HCT116 (cell line): Measurements from ENCODE around the gene THSD7B. TPM values are rescaled to one million over a fixed set of nuclear protein-coding genes. Genes with fewer than 3 reads are reported as not detected.

Experiments used
- ATAC-seq: fragments of 200-7000 bp; cut with Tn5 transposase; 2 replicates; pipeline ENCODE4 v1.9.1; 2020; ENCODE audit warnings: mild to moderate bottlenecking, moderate library complexity
- BruUV-seq: library from RNA; stranded (reverse); fragments of 400-500 nt; replicated peaks from 2 replicates; lab custom pipeline; 2021; lab: Mats Ljungman, UMichigan
- CTCF ChIA-PET: fragments of 300-600 bp; sonication (Branson Sonifier 250); formaldehyde crosslinking; loops from one replicate; lab custom pipeline; 2021; ENCODE audit warnings: antibody characterized with exemption; lab: Charles Lee
- POLR2A ChIA-PET: fragments of 300-600, 350-600 bp; sonication (Branson Sonifier 250); formaldehyde crosslinking; loops from one replicate; lab custom pipeline; 2021; ENCODE audit warnings: antibody characterized with exemption; lab: Charles Lee
- RAD21 ChIA-PET, 2 experiments: fragments of 300-600 bp; sonication (Branson Sonifier 250); formaldehyde crosslinking; loops; one replicate each; lab custom pipeline; 2023; ENCODE audit warnings: low total read pairs in 2 of 2; ENCODE audit not compliant: uncharacterized antibody in 2 of 2, unreplicated experiment in 2 of 2, low non-redundant PET in 1 of 2; lab: Charles Lee
- DNase-seq: peaks from one replicate; pipeline ENCODE4 v3.0.0-alpha.2; 2010; ENCODE audit warnings: low read depth, low spot score
- H2AFZ ChIP-seq: fragments of 200-600 bp; shearing (Covaris generic), sonication (generic); 2 replicates; pipeline ENCODE4 v1.6.1; 2017; ENCODE audit warnings: low read depth, mixed run types, mixed read lengths, antibody characterized with exemption, low read length; ENCODE audit not compliant: poor library complexity, severe bottlenecking
- H3K27ac ChIP-seq: 2 replicates; pipeline ENCODE4 v1.5.1; 2012; ENCODE audit warnings: low read depth, low read length
- H3K27me3 ChIP-seq: fragments of 200-600 bp; sonication (generic); 2 replicates; pipeline ENCODE4 v1.6.1; 2016; ENCODE audit warnings: mixed run types, low read length, mixed read lengths; ENCODE audit not compliant: insufficient read depth
- H3K36me3 ChIP-seq, 2 experiments: fragments of 200-500 bp in 1 of 2; fragments of 200-600 bp in 1 of 2; sonication (Bioruptor generic) in 1 of 2; sonication (generic) in 1 of 2; 2 replicates each; pipeline versions ENCODE4 v1.5.1 to v1.6.1; 2014 to 2016; ENCODE audit warnings: low read length in 2 of 2, inconsistent platforms in 1 of 2, mixed read lengths in 1 of 2, mixed run types in 1 of 2; ENCODE audit not compliant: insufficient read depth in 2 of 2, control insufficient read depth in 1 of 2
- H3K4me1 ChIP-seq, 2 experiments: fragments of 200-600 bp in 1 of 2; sonication (generic) in 1 of 2; 2 replicates each; pipeline versions ENCODE4 v1.5.1 to v1.6.1; 2012 to 2017; ENCODE audit warnings: low read length in 2 of 2, inconsistent platforms in 1 of 2, mild to moderate bottlenecking in 1 of 2, mixed read lengths in 1 of 2, mixed run types in 1 of 2, moderate library complexity in 1 of 2; ENCODE audit not compliant: insufficient read depth in 2 of 2, control insufficient read depth in 1 of 2
- H3K4me2 ChIP-seq: fragments of 200-600 bp; sonication (generic); 2 replicates; pipeline ENCODE4 v1.6.1; 2017; ENCODE audit warnings: mixed run types, low read length, mixed read lengths
- H3K4me3 ChIP-seq, 2 experiments: fragments of 200-600 bp in 1 of 2; sonication (generic) in 1 of 2; replicated peaks in 1 of 2; 2 replicates each; pipeline ENCODE4 v1.5.1; 2011 to 2016; ENCODE audit warnings: low read length in 2 of 2, control low read depth in 1 of 2, low read depth in 1 of 2, mild to moderate bottlenecking in 1 of 2, mixed read lengths in 1 of 2, mixed run types in 1 of 2
- H3K79me2 ChIP-seq: fragments of 200-600 bp; sonication (generic); 2 replicates; pipeline ENCODE4 v1.6.1; 2017; ENCODE audit warnings: mild to moderate bottlenecking, mixed run types, low read length, moderate library complexity, mixed read lengths; ENCODE audit not compliant: insufficient read depth
- H3K9ac ChIP-seq: fragments of 200-600 bp; sonication (generic); 2 replicates; pipeline ENCODE4 v1.6.1; 2016; ENCODE audit warnings: low read length, mixed read lengths
- H3K9me2 ChIP-seq: fragments of 200-600 bp; sonication (generic), shearing (Covaris generic); 2 replicates; pipeline ENCODE4 v1.6.1; 2017; ENCODE audit warnings: mixed run types, mild to moderate bottlenecking, moderate library complexity; ENCODE audit not compliant: insufficient read depth
- H3K9me3 ChIP-seq, 2 experiments: fragments of 200-500 bp in 1 of 2; fragments of 200-600 bp in 1 of 2; sonication (Bioruptor generic) in 1 of 2; sonication (generic) in 1 of 2; 2 replicates each; pipeline ENCODE4 v1.6.1; 2014 to 2017; ENCODE audit warnings: low read length in 2 of 2, mixed read lengths in 2 of 2, inconsistent platforms in 1 of 2, low read depth in 1 of 2, mild to moderate bottlenecking in 1 of 2, mixed run types in 1 of 2, moderate library complexity in 1 of 2; ENCODE audit not compliant: control insufficient read depth in 1 of 2, insufficient read depth in 1 of 2
- H4K20me1 ChIP-seq: fragments of 200-600 bp; sonication (generic), shearing (Covaris generic); 2 replicates; pipeline ENCODE4 v1.6.1; 2017; ENCODE audit warnings: mixed run types, mild to moderate bottlenecking, moderate library complexity; ENCODE audit not compliant: insufficient read depth
- CBX3 ChIP-seq: IDR thresholded peaks from 2 replicates; pipeline ENCODE4 v1.6.1; 2012; ENCODE audit warnings: low read depth
- FOSL1 ChIP-seq: IDR thresholded peaks from 2 replicates; pipeline ENCODE4 v1.6.1; 2012; ENCODE audit warnings: low read depth
- POLR2A ChIP-seq: IDR thresholded peaks from 2 replicates; pipeline ENCODE4 v1.7.0; 2011; ENCODE audit warnings: borderline replicate concordance; ENCODE audit not compliant: insufficient read depth, insufficient read length; ENCODE audit errors: extremely low read depth
- POLR2AphosphoS5 ChIP-seq: IDR thresholded peaks from 2 replicates; pipeline ENCODE4 v1.6.1; 2011; ENCODE audit warnings: mild to moderate bottlenecking, low read depth, low read length, moderate library complexity
- RAD21 ChIP-seq: IDR thresholded peaks from 2 replicates; pipeline ENCODE4 v1.6.1; 2012; ENCODE audit warnings: low read depth, mild to moderate bottlenecking
- SIN3A ChIP-seq: IDR thresholded peaks from 2 replicates; pipeline ENCODE4 v1.6.1; 2012; ENCODE audit warnings: low read depth
- SP1 ChIP-seq: IDR thresholded peaks from 2 replicates; pipeline ENCODE4 v1.6.1; 2012; ENCODE audit warnings: low read depth
- SRF ChIP-seq: IDR thresholded peaks from 2 replicates; pipeline ENCODE4 v1.6.1; 2012; ENCODE audit warnings: low read depth
- TCF7L2 ChIP-seq: IDR thresholded peaks from 2 replicates; pipeline ENCODE4 v1.7.0; 2011; ENCODE audit warnings: borderline replicate concordance, inconsistent platforms; ENCODE audit not compliant: insufficient read depth, insufficient read length; ENCODE audit errors: extremely low read depth
- YY1 ChIP-seq: IDR thresholded peaks from 2 replicates; pipeline ENCODE4 v1.6.1; 2011; ENCODE audit warnings: low read length, low read depth, moderate library complexity, mild to moderate bottlenecking; ENCODE audit not compliant: insufficient replicate concordance; ENCODE audit errors: extremely low read depth
- ZBTB33 ChIP-seq: IDR thresholded peaks from 2 replicates; pipeline ENCODE4 v1.6.1; 2011; ENCODE audit warnings: mild to moderate bottlenecking, low read length, moderate library complexity; ENCODE audit not compliant: insufficient replicate concordance; ENCODE audit errors: extremely low read depth
- intact Hi-C: fragments of 100-400 bp; cut with micrococcal nuclease; formaldehyde crosslinking; loops from 2 replicates; pipeline ENCODE4 v1.10.0; 2022
- total RNA-seq: library from RNA; stranded (reverse); gene quantifications from one replicate; pipeline ENCODE4 v1.2.1, GENCODE V29; 2021; ENCODE audit not compliant: unreplicated experiment
- TF ChIP-seq, protein P1 (sequence below): IDR thresholded peaks from 2 replicates; pipeline ENCODE4 v1.6.1; 2012; ENCODE audit warnings: low read depth
- TF ChIP-seq, protein P2 (sequence below): IDR thresholded peaks from 2 replicates; pipeline ENCODE4 v1.6.1; 2012
- TF ChIP-seq, protein P3 (sequence below): IDR thresholded peaks from 2 replicates; pipeline ENCODE4 v1.6.1; 2012

The THSD7B gene
- total RNA-seq, 1 experiment from 2014 or later: not detected

DNA sequence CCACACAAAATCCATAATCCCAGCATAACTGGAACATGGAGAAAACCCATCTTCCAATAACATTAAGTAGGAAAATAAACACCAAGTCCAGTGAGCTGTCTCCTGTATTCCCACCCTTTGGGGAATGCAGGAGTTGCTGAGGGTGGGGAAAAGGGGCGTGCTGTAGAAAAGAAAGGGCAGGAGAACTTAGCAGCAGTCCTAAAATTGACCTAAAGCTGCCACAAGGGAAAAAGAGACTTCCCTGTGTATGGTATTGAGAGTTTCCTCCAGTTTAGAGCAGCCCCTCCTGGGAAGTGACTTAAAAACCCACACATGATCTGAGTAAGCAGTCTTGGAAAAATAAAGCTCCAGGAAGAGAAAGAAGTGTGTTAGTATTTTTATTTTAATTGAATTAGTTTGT lies 428.8 kb downstream of the THSD7B start (continued):
- TF ChIP-seq SP1: no peak
- TF ChIP-seq POLR2AphosphoS5: no peak
- TF ChIP-seq, all 23 proteins: peak for 0

GRCh38 chr2:137199751-137200150 lies 434.4 kb downstream of the THSD7B start:
- CTCF ChIA-PET: no interaction called here
- ATAC-seq: no peak

GRCh38 chr2:137202318-137202717 lies 437.0 kb downstream of the THSD7B start:
- no peaks in the 10 kb centered on the region for H3K27me3 ChIP-seq
- BruUV-seq: no TSS peak
- H3K27ac ChIP-seq: no peak overlapping the region
- H3K4me1 ChIP-seq: no peaks in the 10 kb centered on the region
- H3K4me3 ChIP-seq: no peak overlapping the region
- no peak for DNase-seq
- intact Hi-C loops: no loop called here
- no peak overlapping the region for H3K4me2 ChIP-seq
- H3K9me3 ChIP-seq: no peaks in the 10 kb centered on the region; a peak in 2 of 4 replicates
- no peaks in the 10 kb centered on the region for H3K79me2 ChIP-seq
- no peak overlapping the region for H3K9ac ChIP-seq
- ChIA-PET CTCF (no interaction called here), RAD21 (no interaction called here), POLR2A (no interaction called here)
- no peaks in the 10 kb centered on the region for H3K9me2 ChIP-seq
- H3K36me3 ChIP-seq: no peaks in the 10 kb centered on the region; a peak in 1 of 4 replicates
- H4K20me1 ChIP-seq: no peaks in the 10 kb centered on the region
- no peak for ATAC-seq
- H2AFZ ChIP-seq: no peak overlapping the region
- TF ChIP-seq, protein P1, sequence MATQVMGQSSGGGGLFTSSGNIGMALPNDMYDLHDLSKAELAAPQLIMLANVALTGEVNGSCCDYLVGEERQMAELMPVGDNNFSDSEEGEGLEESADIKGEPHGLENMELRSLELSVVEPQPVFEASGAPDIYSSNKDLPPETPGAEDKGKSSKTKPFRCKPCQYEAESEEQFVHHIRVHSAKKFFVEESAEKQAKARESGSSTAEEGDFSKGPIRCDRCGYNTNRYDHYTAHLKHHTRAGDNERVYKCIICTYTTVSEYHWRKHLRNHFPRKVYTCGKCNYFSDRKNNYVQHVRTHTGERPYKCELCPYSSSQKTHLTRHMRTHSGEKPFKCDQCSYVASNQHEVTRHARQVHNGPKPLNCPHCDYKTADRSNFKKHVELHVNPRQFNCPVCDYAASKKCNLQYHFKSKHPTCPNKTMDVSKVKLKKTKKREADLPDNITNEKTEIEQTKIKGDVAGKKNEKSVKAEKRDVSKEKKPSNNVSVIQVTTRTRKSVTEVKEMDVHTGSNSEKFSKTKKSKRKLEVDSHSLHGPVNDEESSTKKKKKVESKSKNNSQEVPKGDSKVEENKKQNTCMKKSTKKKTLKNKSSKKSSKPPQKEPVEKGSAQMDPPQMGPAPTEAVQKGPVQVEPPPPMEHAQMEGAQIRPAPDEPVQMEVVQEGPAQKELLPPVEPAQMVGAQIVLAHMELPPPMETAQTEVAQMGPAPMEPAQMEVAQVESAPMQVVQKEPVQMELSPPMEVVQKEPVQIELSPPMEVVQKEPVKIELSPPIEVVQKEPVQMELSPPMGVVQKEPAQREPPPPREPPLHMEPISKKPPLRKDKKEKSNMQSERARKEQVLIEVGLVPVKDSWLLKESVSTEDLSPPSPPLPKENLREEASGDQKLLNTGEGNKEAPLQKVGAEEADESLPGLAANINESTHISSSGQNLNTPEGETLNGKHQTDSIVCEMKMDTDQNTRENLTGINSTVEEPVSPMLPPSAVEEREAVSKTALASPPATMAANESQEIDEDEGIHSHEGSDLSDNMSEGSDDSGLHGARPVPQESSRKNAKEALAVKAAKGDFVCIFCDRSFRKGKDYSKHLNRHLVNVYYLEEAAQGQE: no peak
- TF ChIP-seq, protein P2, sequence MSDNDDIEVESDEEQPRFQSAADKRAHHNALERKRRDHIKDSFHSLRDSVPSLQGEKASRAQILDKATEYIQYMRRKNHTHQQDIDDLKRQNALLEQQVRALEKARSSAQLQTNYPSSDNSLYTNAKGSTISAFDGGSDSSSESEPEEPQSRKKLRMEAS: no peak
- no peak for TF ChIP-seq CBX3
- no peak for TF ChIP-seq SP1
- no peak for TF ChIP-seq SIN3A
- TF ChIP-seq, protein P3, sequence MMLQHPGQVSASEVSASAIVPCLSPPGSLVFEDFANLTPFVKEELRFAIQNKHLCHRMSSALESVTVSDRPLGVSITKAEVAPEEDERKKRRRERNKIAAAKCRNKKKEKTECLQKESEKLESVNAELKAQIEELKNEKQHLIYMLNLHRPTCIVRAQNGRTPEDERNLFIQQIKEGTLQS: no peak
- no peak for TF ChIP-seq ZBTB33
- no peak for TF ChIP-seq POLR2AphosphoS5
- no peak for TF ChIP-seq TCF7L2

More at GRCh38 chr2:137199751-137200150, 434.4 kb downstream of the THSD7B start:
- Histone ChIP-seq H3K36me3 (no peaks in the 10 kb centered on the region; a peak in 1 of 4 replicates), H3K9me2 (no peaks in the 10 kb centered on the region), H3K27ac (no peak overlapping the region), H3K4me1 (no peaks in the 10 kb centered on the region), H3K4me2 (no peak overlapping the region), H4K20me1 (no peaks in the 10 kb centered on the region), H2AFZ (no peak overlapping the region)
- DNase-seq: no peak
- intact Hi-C loops: no loop called here
- TF ChIP-seq POLR2AphosphoS5 (no peak), RAD21 (no peak), POLR2A (no peak), YY1 (no peak), SRF (no peak), SIN3A (no peak), SP1 (no peak), FOSL1 (no peak)
- TF ChIP-seq, all 23 proteins: peak for 0
- ChIA-PET RAD21 (no interaction called here), POLR2A (no interaction called here)
- Histone ChIP-seq H3K9ac (no peak overlapping the region), H3K27me3 (no peaks in the 10 kb centered on the region), H3K4me3 (no peak overlapping the region), H3K9me3 (no peaks in the 10 kb centered on the region; a peak in 2 of 4 replicates), H3K79me2 (no peaks in the 10 kb centered on the region)
- BruUV-seq: no TSS peak
